ENCODE data around the gene SH3BP1.

SH3BP1 gene

GRCh38 chr22:37659066-37659896, 19.8 kb downstream of the SH3BP1 start:
- DNase-seq (ENCODE audit: low read depth in 2 of 2): no peak

- no peak for DNase-seq (ENCODE audit: low read depth in 2 of 2)
Observed at GRCh38 chr22:37659897-37660708, 20.6 kb downstream of the SH3BP1 start.

GRCh38 chr22:37660709-37661045, 21.2 kb downstream of the SH3BP1 start:
- DNase-seq (ENCODE audit: low read depth in 2 of 2): no peak

GRCh38 chr22:37661160-37661924, 21.9 kb downstream of the SH3BP1 start:
- no peak for DNase-seq (ENCODE audit: low read depth in 2 of 2)

GRCh38 chr22:37662039-37662438, 22.6 kb downstream of the SH3BP1 start:
- DNase-seq (ENCODE audit: low read depth in 2 of 2): no peak

- no peak for DNase-seq (ENCODE audit: low read depth in 2 of 2)
Observed at GRCh38 chr22:37663521-37664140, 24.2 kb downstream of the SH3BP1 start.

GRCh38 chr22:37664249-37665101, 25.0 kb downstream of the SH3BP1 start:
- DNase-seq (ENCODE audit: low read depth in 2 of 2): no peak

GRCh38 chr22:37665487-37665886, 26.0 kb downstream of the SH3BP1 start:
- no peak for DNase-seq (ENCODE audit: low read depth in 2 of 2)

GRCh38 chr22:37669586-37669985, 30.1 kb downstream of the SH3BP1 start:
- DNase-seq (ENCODE audit: low read depth in 2 of 2): no peak

GRCh38 chr22:37672206-37672919, 32.9 kb downstream of the SH3BP1 start:
- no peak for DNase-seq (ENCODE audit: low read depth in 2 of 2)

GRCh38 chr22:37672920-37673455, 33.5 kb downstream of the SH3BP1 start:
- no peak for DNase-seq (ENCODE audit: low read depth in 2 of 2)

- DNase-seq (ENCODE audit: low read depth in 2 of 2): no peak
Observed at GRCh38 chr22:37674248-37674647, 34.8 kb downstream of the SH3BP1 start.

GRCh38 chr22:37674951-37675929, 35.8 kb downstream of the SH3BP1 start, which contains the start of gene LGALS1:
Gene LGALS1 (plus strand): TSS chr22:37675636. CDS start chr22:37675703, 67 bp downstream.
- peak in 1 of 2 donors; percentile 46 for DNase-seq (ENCODE audit: low read depth in 2 of 2)

- DNase-seq (ENCODE audit: low read depth in 2 of 2): no peak
Observed at GRCh38 chr22:37675930-37676735, 36.7 kb downstream of the SH3BP1 start.

GRCh38 chr22:37676736-37677492, 37.4 kb downstream of the SH3BP1 start:
- DNase-seq (ENCODE audit: low read depth in 2 of 2): peak; percentile 90 to 91

- DNase-seq (ENCODE audit: low read depth in 2 of 2): no peak
Observed at GRCh38 chr22:37677493-37677974, 38.1 kb downstream of the SH3BP1 start.

GRCh38 chr22:37678372-37678771, 38.9 kb downstream of the SH3BP1 start:
- no peak for DNase-seq (ENCODE audit: low read depth in 2 of 2)
